Liver (tissue), 9 donors: ENCODE measurements around the gene AHR. TPM values are rescaled to one million over a fixed set of nuclear protein-coding genes. Genes with fewer than 3 reads are reported as not detected.

Experiments
- DNase-seq: peaks from one replicate; pipeline ENCODE4 v3.0.0-alpha.2; 2017; ENCODE audit warnings: low spot score
- H3K27ac ChIP-seq, 2 donors: one replicate each; pipeline ENCODE4 v1.7.0; 2013; ENCODE audit warnings: inconsistent platforms in 2 of 2, low read length in 2 of 2, control low read depth in 1 of 2, low read depth in 1 of 2, mild to moderate bottlenecking in 1 of 2
- H3K27me3 ChIP-seq, 4 donors: one replicate each; pipeline versions ENCODE4 v1.6.1 to v1.7.0; 2013; ENCODE audit warnings: low read length in 3 of 4, inconsistent platforms in 1 of 4, mild to moderate bottlenecking in 1 of 4, moderate library complexity in 1 of 4; ENCODE audit not compliant: control insufficient read depth in 4 of 4, insufficient read depth in 4 of 4
- H3K36me3 ChIP-seq, 4 donors: one replicate each; pipeline versions ENCODE4 v1.6.1 to v1.7.0; 2013; ENCODE audit warnings: low read length in 3 of 4, mild to moderate bottlenecking in 3 of 4, low read depth in 1 of 4, moderate library complexity in 1 of 4; ENCODE audit not compliant: control insufficient read depth in 4 of 4, insufficient read depth in 3 of 4
- H3K4me1 ChIP-seq, 4 donors: one replicate each; pipeline versions ENCODE4 v1.6.1 to v1.7.0; 2013; ENCODE audit warnings: low read length in 3 of 4, mild to moderate bottlenecking in 3 of 4, moderate library complexity in 1 of 4; ENCODE audit not compliant: control insufficient read depth in 4 of 4, insufficient read depth in 4 of 4
- H3K4me3 ChIP-seq, 3 donors: one replicate each; pipeline versions ENCODE4 v1.6.1 to v1.7.0; 2013; ENCODE audit warnings: low read length in 3 of 3, control low read depth in 1 of 3, low read depth in 1 of 3, mild to moderate bottlenecking in 1 of 3
- H3K9ac ChIP-seq, 2 donors: one replicate each; pipeline ENCODE4 v1.7.0; 2013; ENCODE audit warnings: low read length in 2 of 2, mild to moderate bottlenecking in 2 of 2, moderate library complexity in 2 of 2, control low read depth in 1 of 2, low read depth in 1 of 2
- H3K9me3 ChIP-seq, 4 donors: one replicate each; pipeline versions ENCODE4 v1.6.1 to v1.7.0; 2013; ENCODE audit warnings: low read length in 3 of 4; ENCODE audit not compliant: control insufficient read depth in 4 of 4
- EGR1 ChIP-seq, 2 donors: IDR thresholded peaks; 2 replicates each; pipeline ENCODE4 v1.6.1; 2016 to 2018; ENCODE audit warnings: antibody characterized with exemption in 2 of 2, low read depth in 2 of 2
- FOXA1 ChIP-seq: IDR thresholded peaks from 2 replicates; pipeline ENCODE4 v1.6.1; 2016; ENCODE audit warnings: antibody characterized with exemption
- HNF4A ChIP-seq, 2 donors: conservative IDR thresholded peaks; 2 replicates each; pipeline ENCODE4 v1.6.1; 2016; ENCODE audit warnings: antibody characterized with exemption in 2 of 2, mild to moderate bottlenecking in 2 of 2
- HNF4G ChIP-seq: IDR thresholded peaks from 2 replicates; pipeline ENCODE4 v1.6.1; 2016; ENCODE audit warnings: antibody characterized with exemption
- JUND ChIP-seq, 2 donors: IDR thresholded peaks; 2 replicates each; pipeline ENCODE4 v1.6.1; 2016; ENCODE audit warnings: antibody characterized with exemption in 2 of 2
- NR2F2 ChIP-seq: IDR thresholded peaks from 2 replicates; pipeline ENCODE4 v1.6.1; 2016; ENCODE audit warnings: antibody characterized with exemption
- RAD21 ChIP-seq, 2 donors: IDR thresholded peaks; 2 replicates each; pipeline ENCODE4 v1.6.1; 2016; ENCODE audit warnings: antibody characterized with exemption in 2 of 2, mild to moderate bottlenecking in 2 of 2
- RXRA ChIP-seq, 2 donors: IDR thresholded peaks; 2 replicates each; pipeline ENCODE4 v1.6.1; 2017 to 2018; ENCODE audit warnings: antibody characterized with exemption in 2 of 2, mild to moderate bottlenecking in 1 of 2
- SP1 ChIP-seq: IDR thresholded peaks from 2 replicates; pipeline ENCODE4 v1.6.1; 2018; ENCODE audit warnings: antibody characterized with exemption, mild to moderate bottlenecking
- TAF1 ChIP-seq: conservative IDR thresholded peaks from 2 replicates; pipeline ENCODE4 v1.6.1; 2016; ENCODE audit warnings: antibody characterized with exemption, mild to moderate bottlenecking
- WGBS: extraction: QIAGEN DNeasy Blood & Tissue Kit; methylation state at CpG from one replicate; pipeline ENCODE4 v1.1.7; 2013; 5-methylcytosine and 5-hydroxymethylcytosine counted together
- polyA plus RNA-seq, 2 donors: library from polyadenylated mRNA; stranded (reverse) in 1 of 2; unstranded in 1 of 2; fragments of 200-250 nt in 1 of 2; fragments of >200 nt in 1 of 2; fragmentation: Nextera tagmentation in 1 of 2; extraction: Ambion mirVana in 1 of 2; gene quantifications; one replicate each; pipeline versions ENCODE4 v1.2.1 to v1.2.3, GENCODE V29; 2013 to 2015
- total RNA-seq, 2 donors: library from RNA; depleted of rRNA; stranded (reverse); fragments of >200 nt; gene quantifications; one replicate each; pipeline ENCODE4 v1.2.3, GENCODE V29; 2014
- TF ChIP-seq, protein P1 (sequence below): IDR thresholded peaks from 2 replicates; pipeline ENCODE4 v1.6.1; 2016; ENCODE audit warnings: antibody characterized with exemption
- TF ChIP-seq, protein P2 (sequence below): IDR thresholded peaks from 2 replicates; pipeline ENCODE4 v1.6.1; 2016; ENCODE audit warnings: antibody characterized with exemption
- TF ChIP-seq, protein P3 (sequence below): IDR thresholded peaks from 2 replicates; pipeline ENCODE4 v1.6.1; 2016; ENCODE audit warnings: antibody characterized with exemption, mild to moderate bottlenecking
- TF ChIP-seq, protein P4 (sequence below): IDR thresholded peaks from 2 replicates; pipeline ENCODE4 v1.6.1; 2016; ENCODE audit warnings: antibody characterized with exemption
- TF ChIP-seq, protein P5 (sequence below): fragments of 150-350 bp; IDR thresholded peaks from 2 replicates; pipeline ENCODE4 v1.5.1; 2017; ENCODE audit warnings: improper control_type of control experiment, low read depth, low read length; ENCODE audit not compliant: missing input control
- donor health status: healthy.
- donor health status: healthy.
- donor health status: healthy.
- donor health status: healthy.
- donor health status: healthy.

AHR gene
- total and polyA plus RNA-seq, 4 donors, result 9.9 to 61.2 (median 20.1) TPM

DNA sequence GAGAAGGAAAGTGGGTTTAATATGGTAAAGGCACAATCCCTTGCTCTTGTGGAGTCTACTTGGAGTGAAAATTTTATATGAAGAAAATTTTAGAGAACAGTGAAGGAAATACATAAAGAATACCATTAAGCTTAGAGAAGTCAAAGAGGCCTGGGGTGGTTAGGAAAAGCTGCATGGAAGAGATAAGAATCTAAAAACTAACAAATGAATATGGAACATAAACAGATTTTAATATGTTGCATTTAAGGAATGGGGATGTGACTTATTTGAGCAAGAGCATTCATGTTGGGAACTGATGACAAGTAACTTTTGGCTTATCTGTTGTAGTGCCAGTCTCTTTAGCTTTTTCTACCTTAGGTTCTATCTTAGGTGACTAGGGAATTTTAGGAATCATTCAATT lies 31.0 kb downstream of the AHR start:
- H3K9ac ChIP-seq, result no peak overlapping the region
- H3K9me3 ChIP-seq, result no peaks in the 10 kb centered on the region
- no peaks in the 10 kb centered on the region for H3K27me3 ChIP-seq
- no peak for TF ChIP-seq TAF1
- no peak for TF ChIP-seq SP1
- TF ChIP-seq, protein P1, sequence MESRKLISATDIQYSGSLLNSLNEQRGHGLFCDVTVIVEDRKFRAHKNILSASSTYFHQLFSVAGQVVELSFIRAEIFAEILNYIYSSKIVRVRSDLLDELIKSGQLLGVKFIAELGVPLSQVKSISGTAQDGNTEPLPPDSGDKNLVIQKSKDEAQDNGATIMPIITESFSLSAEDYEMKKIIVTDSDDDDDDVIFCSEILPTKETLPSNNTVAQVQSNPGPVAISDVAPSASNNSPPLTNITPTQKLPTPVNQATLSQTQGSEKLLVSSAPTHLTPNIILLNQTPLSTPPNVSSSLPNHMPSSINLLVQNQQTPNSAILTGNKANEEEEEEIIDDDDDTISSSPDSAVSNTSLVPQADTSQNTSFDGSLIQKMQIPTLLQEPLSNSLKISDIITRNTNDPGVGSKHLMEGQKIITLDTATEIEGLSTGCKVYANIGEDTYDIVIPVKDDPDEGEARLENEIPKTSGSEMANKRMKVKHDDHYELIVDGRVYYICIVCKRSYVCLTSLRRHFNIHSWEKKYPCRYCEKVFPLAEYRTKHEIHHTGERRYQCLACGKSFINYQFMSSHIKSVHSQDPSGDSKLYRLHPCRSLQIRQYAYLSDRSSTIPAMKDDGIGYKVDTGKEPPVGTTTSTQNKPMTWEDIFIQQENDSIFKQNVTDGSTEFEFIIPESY, result no peak
- TF ChIP-seq HNF4A (conservative IDR thresholded peaks at IDR 0.05), result no peak
- TF ChIP-seq, protein P2, sequence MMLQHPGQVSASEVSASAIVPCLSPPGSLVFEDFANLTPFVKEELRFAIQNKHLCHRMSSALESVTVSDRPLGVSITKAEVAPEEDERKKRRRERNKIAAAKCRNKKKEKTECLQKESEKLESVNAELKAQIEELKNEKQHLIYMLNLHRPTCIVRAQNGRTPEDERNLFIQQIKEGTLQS, result no peak
- TF ChIP-seq FOXA1, result no peak
- no peak overlapping the region for H3K27ac ChIP-seq
- peaks cover 0 to 3% (median 0%) of the 10 kb centered on the region in 4 donors for H3K4me1 ChIP-seq
- H3K36me3 ChIP-seq, result peaks cover 3 to 51% (median 29%) of the 10 kb centered on the region in 4 donors
- no peak for DNase-seq
- H3K4me3 ChIP-seq, result no peak overlapping the region

DNA sequence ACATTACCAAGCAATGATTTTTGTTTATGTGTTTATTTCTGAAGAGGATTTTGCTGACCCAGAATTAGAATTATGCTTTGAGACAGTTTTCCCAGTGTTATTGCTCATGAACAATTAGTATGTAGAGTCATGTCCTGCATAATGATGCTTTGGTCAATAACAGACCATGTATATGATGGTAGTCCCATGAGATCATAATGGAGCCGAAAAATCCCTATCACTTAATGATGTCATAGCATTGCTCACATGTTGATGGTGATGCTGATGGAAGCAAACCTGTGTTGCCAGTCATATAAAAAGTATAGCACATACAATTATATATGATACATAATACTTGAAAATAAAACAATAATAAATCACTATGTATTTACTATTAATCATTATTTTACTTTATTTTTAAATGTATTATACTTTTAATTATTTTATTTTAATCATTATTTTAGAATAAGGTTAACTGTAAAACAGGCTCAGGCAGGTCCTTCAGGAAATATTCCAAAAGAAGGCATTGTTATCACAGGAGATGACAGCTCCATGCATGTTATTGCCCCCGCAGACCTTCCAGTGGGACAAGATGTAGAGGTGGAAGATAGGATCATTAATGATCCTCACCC lies 33.5 kb downstream of the AHR start:
- no peak for DNase-seq
- Histone ChIP-seq H3K27ac (no peak overlapping the region), H3K4me1 (peaks cover 0 to 2% (median 0%) of the 10 kb centered on the region in 4 donors), H3K9ac (no peak overlapping the region), H3K4me3 (no peak overlapping the region), H3K9me3 (no peaks in the 10 kb centered on the region), H3K27me3 (no peaks in the 10 kb centered on the region), H3K36me3 (peaks cover 3 to 63% (median 37%) of the 10 kb centered on the region in 4 donors)
- 91% methylated on average over 2 of the region's 2 CpGs for WGBS
- TF ChIP-seq NR2F2, result no peak
- TF ChIP-seq, protein P3, sequence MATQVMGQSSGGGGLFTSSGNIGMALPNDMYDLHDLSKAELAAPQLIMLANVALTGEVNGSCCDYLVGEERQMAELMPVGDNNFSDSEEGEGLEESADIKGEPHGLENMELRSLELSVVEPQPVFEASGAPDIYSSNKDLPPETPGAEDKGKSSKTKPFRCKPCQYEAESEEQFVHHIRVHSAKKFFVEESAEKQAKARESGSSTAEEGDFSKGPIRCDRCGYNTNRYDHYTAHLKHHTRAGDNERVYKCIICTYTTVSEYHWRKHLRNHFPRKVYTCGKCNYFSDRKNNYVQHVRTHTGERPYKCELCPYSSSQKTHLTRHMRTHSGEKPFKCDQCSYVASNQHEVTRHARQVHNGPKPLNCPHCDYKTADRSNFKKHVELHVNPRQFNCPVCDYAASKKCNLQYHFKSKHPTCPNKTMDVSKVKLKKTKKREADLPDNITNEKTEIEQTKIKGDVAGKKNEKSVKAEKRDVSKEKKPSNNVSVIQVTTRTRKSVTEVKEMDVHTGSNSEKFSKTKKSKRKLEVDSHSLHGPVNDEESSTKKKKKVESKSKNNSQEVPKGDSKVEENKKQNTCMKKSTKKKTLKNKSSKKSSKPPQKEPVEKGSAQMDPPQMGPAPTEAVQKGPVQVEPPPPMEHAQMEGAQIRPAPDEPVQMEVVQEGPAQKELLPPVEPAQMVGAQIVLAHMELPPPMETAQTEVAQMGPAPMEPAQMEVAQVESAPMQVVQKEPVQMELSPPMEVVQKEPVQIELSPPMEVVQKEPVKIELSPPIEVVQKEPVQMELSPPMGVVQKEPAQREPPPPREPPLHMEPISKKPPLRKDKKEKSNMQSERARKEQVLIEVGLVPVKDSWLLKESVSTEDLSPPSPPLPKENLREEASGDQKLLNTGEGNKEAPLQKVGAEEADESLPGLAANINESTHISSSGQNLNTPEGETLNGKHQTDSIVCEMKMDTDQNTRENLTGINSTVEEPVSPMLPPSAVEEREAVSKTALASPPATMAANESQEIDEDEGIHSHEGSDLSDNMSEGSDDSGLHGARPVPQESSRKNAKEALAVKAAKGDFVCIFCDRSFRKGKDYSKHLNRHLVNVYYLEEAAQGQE, result no peak
- no peak for TF ChIP-seq FOXA1
- no peak for TF ChIP-seq RAD21 (IDR thresholded peaks at IDR 0.05)

DNA sequence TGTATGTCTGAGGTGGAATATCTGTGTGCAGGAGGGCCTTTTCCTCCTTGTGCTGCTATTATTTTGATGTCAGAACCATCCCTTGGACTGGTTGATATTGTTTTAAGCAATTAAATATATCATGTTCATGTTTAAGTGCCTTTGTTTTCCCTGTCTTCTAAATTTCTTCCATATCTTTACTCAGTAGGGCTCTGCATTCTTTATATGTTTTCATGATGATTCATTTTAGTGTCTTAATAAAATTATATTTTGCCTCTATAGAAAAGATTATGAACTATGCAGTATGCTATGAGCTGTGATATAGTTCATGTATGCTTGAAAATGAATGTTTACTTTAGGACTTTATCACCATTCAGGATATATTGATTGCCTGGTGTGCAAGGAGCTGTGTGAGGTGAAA lies 34.8 kb downstream of the AHR start:
- H3K36me3 ChIP-seq, result peaks cover 3 to 62% (median 36%) of the 10 kb centered on the region in 4 donors
- no peak for DNase-seq
- H3K9ac ChIP-seq, result no peak overlapping the region
- no peak overlapping the region for H3K27ac ChIP-seq
- no peaks in the 10 kb centered on the region for H3K9me3 ChIP-seq
- H3K4me3 ChIP-seq, result no peak overlapping the region
- peaks cover 0 to 2% (median 0%) of the 10 kb centered on the region in 4 donors for H3K4me1 ChIP-seq
- H3K27me3 ChIP-seq, result no peaks in the 10 kb centered on the region
- TF ChIP-seq SP1 (no peak), NR2F2 (no peak), TAF1 (no peak), EGR1 (IDR thresholded peaks at IDR 0.05; ENCODE audit: low read depth in 2 of 2) (no peak), RAD21 (IDR thresholded peaks at IDR 0.05) (no peak), RXRA (IDR thresholded peaks at IDR 0.05) (no peak), HNF4G (no peak), JUND (IDR thresholded peaks at IDR 0.05) (no peak)
- TF ChIP-seq, protein P3, result no peak
- TF ChIP-seq, protein P4, sequence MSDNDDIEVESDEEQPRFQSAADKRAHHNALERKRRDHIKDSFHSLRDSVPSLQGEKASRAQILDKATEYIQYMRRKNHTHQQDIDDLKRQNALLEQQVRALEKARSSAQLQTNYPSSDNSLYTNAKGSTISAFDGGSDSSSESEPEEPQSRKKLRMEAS, result no peak
- TF ChIP-seq, protein P5, sequence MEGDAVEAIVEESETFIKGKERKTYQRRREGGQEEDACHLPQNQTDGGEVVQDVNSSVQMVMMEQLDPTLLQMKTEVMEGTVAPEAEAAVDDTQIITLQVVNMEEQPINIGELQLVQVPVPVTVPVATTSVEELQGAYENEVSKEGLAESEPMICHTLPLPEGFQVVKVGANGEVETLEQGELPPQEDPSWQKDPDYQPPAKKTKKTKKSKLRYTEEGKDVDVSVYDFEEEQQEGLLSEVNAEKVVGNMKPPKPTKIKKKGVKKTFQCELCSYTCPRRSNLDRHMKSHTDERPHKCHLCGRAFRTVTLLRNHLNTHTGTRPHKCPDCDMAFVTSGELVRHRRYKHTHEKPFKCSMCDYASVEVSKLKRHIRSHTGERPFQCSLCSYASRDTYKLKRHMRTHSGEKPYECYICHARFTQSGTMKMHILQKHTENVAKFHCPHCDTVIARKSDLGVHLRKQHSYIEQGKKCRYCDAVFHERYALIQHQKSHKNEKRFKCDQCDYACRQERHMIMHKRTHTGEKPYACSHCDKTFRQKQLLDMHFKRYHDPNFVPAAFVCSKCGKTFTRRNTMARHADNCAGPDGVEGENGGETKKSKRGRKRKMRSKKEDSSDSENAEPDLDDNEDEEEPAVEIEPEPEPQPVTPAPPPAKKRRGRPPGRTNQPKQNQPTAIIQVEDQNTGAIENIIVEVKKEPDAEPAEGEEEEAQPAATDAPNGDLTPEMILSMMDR, result no peak
- TF ChIP-seq, protein P2, result no peak
